ENCODE measurements around the gene ERCC2.

- TF ChIP-seq TAF1 (IDR thresholded peaks at IDR 0.05; ENCODE audit: low read depth, low read length) (no peak), POLR2A (IDR thresholded peaks at IDR 0.05; ENCODE audit: low read depth, low read length) (no peak), POLR2AphosphoS5 (IDR thresholded peaks at IDR 0.05; ENCODE audit: low read depth, low read length) (no peak), PAX5 (IDR thresholded peaks at IDR 0.05; ENCODE audit: insufficient read depth, low read length, severe bottlenecking) (no peak), SPI1 (IDR thresholded peaks at IDR 0.05; ENCODE audit: low read depth, low read length) (no peak), POU2F2 (IDR thresholded peaks at IDR 0.05; ENCODE audit: low read depth, low read length) (no peak)
Observed at GRCh38 chr19:45350477-45351058, 19.8 kb downstream of the ERCC2 start.

Data from GM12891 (cell line).